Fibroblast of lung (primary cell): ENCODE measurements around the gene PLB1. TPM values are rescaled to one million over a fixed set of nuclear protein-coding genes. Genes with fewer than 3 reads are reported as not detected.

Experiments used
- DNase-seq, 2 donors: peaks; one replicate each; pipeline versions ENCODE4 v3.0.0 to v3.0.0-alpha.2; 2010; ENCODE audit warnings: low read depth in 2 of 2
- H2AFZ ChIP-seq: 2 replicates; pipeline ENCODE4 v1.5.1; 2012; ENCODE audit warnings: low read length, control low read depth, inconsistent platforms
- H3K27ac ChIP-seq: 2 replicates; pipeline ENCODE4 v1.5.1; 2011; ENCODE audit warnings: low read length, control low read depth; ENCODE audit not compliant: insufficient read depth
- H3K27me3 ChIP-seq: 2 replicates; pipeline ENCODE4 v1.5.1; 2011; ENCODE audit warnings: mild to moderate bottlenecking, low read length; ENCODE audit not compliant: control insufficient read depth, insufficient read depth
- H3K36me3 ChIP-seq: 2 replicates; pipeline ENCODE4 v1.5.1; 2011; ENCODE audit warnings: low read length; ENCODE audit not compliant: control insufficient read depth, insufficient read depth
- H3K4me1 ChIP-seq: 2 replicates; pipeline ENCODE4 v1.5.1; 2011; ENCODE audit warnings: low read length; ENCODE audit not compliant: control insufficient read depth, insufficient read depth; ENCODE audit errors: extremely low read depth
- H3K4me2 ChIP-seq: 2 replicates; pipeline ENCODE4 v1.5.1; 2011; ENCODE audit warnings: low read length, control low read depth; ENCODE audit not compliant: insufficient read depth; ENCODE audit errors: extremely low read depth
- H3K4me3 ChIP-seq, 4 experiments: fragments of 200-600 bp in 1 of 4; sonication (generic) in 1 of 4; replicated peaks in 1 of 4; 2 replicates each; pipeline ENCODE4 v1.5.1; 2011 to 2016; ENCODE audit warnings: low read length in 4 of 4, low read depth in 3 of 4, mild to moderate bottlenecking in 3 of 4, control low read depth in 2 of 4, inconsistent platforms in 1 of 4, mixed read lengths in 1 of 4; ENCODE audit not compliant: insufficient read depth in 1 of 4; ENCODE audit errors: control extremely low read depth in 1 of 4
- H3K79me2 ChIP-seq: 2 replicates; pipeline ENCODE4 v1.5.1; 2012; ENCODE audit warnings: mild to moderate bottlenecking, low read length, inconsistent platforms; ENCODE audit not compliant: control insufficient read depth, insufficient read depth
- H3K9ac ChIP-seq: 2 replicates; pipeline ENCODE4 v1.5.1; 2011; ENCODE audit warnings: mild to moderate bottlenecking, low read length, control low read depth; ENCODE audit not compliant: insufficient read depth
- H3K9me3 ChIP-seq: 2 replicates; pipeline ENCODE4 v1.5.1; 2012; ENCODE audit warnings: low read depth, low read length; ENCODE audit not compliant: control insufficient read depth, insufficient read depth
- H4K20me1 ChIP-seq: 2 replicates; pipeline ENCODE4 v1.5.1; 2011; ENCODE audit warnings: low read length; ENCODE audit not compliant: control insufficient read depth, insufficient read depth; ENCODE audit errors: extremely low read depth
- EZH2 ChIP-seq: IDR thresholded peaks from 2 replicates; pipeline ENCODE4 v1.5.1; 2012; ENCODE audit warnings: low read length, control low read depth, mild to moderate bottlenecking; ENCODE audit errors: missing control alignments
- polyA plus RNA-seq, 2 donors: library from polyadenylated mRNA; depleted of rRNA in 1 of 2; stranded (reverse) in 1 of 2; unstranded in 1 of 2; fragments of >200 nt; gene quantifications; 2 replicates each; pipeline ENCODE4 v1.2.1, GENCODE V29; 2011 to 2012; ENCODE audit warnings: missing spikeins in 1 of 2
- total RNA-seq: library from RNA; depleted of rRNA; stranded (reverse); fragments of >200 nt; gene quantifications from 2 replicates; pipeline ENCODE4 v1.2.1, GENCODE V29; 2014
- TF ChIP-seq, protein P1 (sequence below), 2 donors: IDR thresholded peaks in 1 of 2; conservative IDR thresholded peaks in 1 of 2; 1 replicate in 1 of 2; 2 replicates in 1 of 2; pipeline ENCODE4 v1.5.1; 2011 to 2012; ENCODE audit warnings: low read length in 2 of 2, control low read depth in 1 of 2, inconsistent platforms in 1 of 2, low read depth in 1 of 2, mild to moderate bottlenecking in 1 of 2

Gene PLB1
- total and polyA plus RNA-seq, 2 donors (not counting 1 experiment from before 2014, with no cell fraction given) = 0.70 to 1.8 TPM

DNA sequence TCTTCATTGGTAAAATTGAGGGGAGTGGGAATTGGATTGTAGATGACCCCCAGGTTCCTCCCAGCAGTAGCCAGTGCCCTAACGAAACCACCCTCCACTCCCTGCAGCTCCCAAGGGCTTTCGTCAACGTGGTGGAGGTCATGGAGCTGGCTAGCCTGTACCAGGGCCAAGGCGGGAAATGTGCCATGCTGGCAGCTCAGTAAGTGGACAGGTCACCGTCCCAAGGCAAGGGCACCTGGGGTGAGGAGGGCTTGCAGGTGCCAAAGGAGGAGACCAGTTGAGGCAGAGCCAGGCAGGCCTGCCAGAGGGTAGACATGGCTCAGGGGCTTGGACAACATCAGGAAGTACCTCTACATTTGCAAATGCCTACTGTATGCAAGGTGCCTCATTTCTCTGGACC lies 133.1 kb downstream of the PLB1 start:
- TF ChIP-seq EZH2 = no peak
- H3K79me2 ChIP-seq = no peaks in the 10 kb centered on the region
- no peak for DNase-seq
- H3K36me3 ChIP-seq = no peaks in the 10 kb centered on the region
- H3K4me1 ChIP-seq = peaks cover 9% of the 10 kb centered on the region
- H3K4me2 ChIP-seq = no peak overlapping the region
- no peak overlapping the region for H2AFZ ChIP-seq
- H4K20me1 ChIP-seq = no peaks in the 10 kb centered on the region
- no peaks in the 10 kb centered on the region for H3K27me3 ChIP-seq
- no peak overlapping the region for H3K9ac ChIP-seq
- H3K9me3 ChIP-seq = no peaks in the 10 kb centered on the region
- no peak overlapping the region for H3K27ac ChIP-seq
- no peak overlapping the region for H3K4me3 ChIP-seq

DNA sequence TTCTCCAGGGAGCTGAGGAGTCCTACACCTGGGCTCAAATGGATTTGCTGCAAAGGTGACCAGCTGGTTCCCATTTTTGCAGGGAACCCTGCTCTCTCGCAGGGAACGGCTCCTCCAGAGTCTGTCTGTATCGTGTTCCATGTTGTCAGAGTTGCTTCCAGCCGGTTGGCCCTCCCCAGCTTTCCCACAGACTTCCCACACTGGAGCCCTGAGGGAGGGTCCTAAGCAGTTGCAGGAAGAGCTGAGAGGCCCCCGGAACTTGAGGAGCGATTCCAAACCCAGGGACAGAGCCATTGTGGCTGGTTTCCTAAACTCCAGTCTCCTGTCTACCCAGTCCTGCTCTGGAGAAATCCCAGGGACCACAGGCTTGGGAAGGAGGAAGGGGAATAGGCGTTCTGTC lies 134.1 kb downstream of the PLB1 start:
- H3K4me2 ChIP-seq = no peak overlapping the region
- H3K9ac ChIP-seq = no peak overlapping the region
- H3K27ac ChIP-seq = no peak overlapping the region
- no peaks in the 10 kb centered on the region for H3K9me3 ChIP-seq
- no peaks in the 10 kb centered on the region for H4K20me1 ChIP-seq
- H3K36me3 ChIP-seq = no peaks in the 10 kb centered on the region
- peaks cover 6% of the 10 kb centered on the region for H3K4me1 ChIP-seq
- H3K4me3 ChIP-seq = no peak overlapping the region
- H3K27me3 ChIP-seq = no peaks in the 10 kb centered on the region
- DNase-seq = no peak
- H3K79me2 ChIP-seq = no peaks in the 10 kb centered on the region
- TF ChIP-seq, protein P1, sequence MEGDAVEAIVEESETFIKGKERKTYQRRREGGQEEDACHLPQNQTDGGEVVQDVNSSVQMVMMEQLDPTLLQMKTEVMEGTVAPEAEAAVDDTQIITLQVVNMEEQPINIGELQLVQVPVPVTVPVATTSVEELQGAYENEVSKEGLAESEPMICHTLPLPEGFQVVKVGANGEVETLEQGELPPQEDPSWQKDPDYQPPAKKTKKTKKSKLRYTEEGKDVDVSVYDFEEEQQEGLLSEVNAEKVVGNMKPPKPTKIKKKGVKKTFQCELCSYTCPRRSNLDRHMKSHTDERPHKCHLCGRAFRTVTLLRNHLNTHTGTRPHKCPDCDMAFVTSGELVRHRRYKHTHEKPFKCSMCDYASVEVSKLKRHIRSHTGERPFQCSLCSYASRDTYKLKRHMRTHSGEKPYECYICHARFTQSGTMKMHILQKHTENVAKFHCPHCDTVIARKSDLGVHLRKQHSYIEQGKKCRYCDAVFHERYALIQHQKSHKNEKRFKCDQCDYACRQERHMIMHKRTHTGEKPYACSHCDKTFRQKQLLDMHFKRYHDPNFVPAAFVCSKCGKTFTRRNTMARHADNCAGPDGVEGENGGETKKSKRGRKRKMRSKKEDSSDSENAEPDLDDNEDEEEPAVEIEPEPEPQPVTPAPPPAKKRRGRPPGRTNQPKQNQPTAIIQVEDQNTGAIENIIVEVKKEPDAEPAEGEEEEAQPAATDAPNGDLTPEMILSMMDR (conservative IDR thresholded peaks at IDR 0.05 in 1 of 2, IDR thresholded peaks at IDR 0.05 in 1 of 2; ENCODE audit: low read depth in 1 of 2, low read length in 2 of 2) = no peak
- no peak for TF ChIP-seq EZH2
- no peak overlapping the region for H2AFZ ChIP-seq

DNA sequence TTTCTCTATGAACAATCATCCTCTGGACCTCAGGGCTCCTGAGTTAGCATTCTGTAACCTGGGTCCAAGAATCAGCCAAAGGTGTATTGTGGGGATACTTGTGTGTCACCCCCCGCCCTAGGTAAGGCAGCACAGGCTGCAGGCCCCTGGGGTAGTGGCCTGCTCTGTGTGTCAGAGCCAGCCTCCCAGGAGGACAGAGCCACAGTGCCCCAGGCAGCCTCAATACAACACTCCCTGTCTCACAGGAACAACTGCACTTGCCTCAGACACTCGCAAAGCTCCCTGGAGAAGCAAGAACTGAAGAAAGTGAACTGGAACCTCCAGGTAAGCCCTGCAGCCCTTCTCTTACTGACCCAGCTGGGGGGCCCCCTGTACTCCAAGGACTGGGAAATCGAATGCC lies 134.5 kb downstream of the PLB1 start:
- DNase-seq = no peak
- Histone ChIP-seq H3K4me3 (no peak overlapping the region), H3K27ac (no peak overlapping the region), H3K36me3 (no peaks in the 10 kb centered on the region), H3K4me1 (peaks cover 4% of the 10 kb centered on the region), H3K4me2 (no peak overlapping the region), H3K9ac (no peak overlapping the region), H3K27me3 (no peaks in the 10 kb centered on the region), H3K9me3 (no peaks in the 10 kb centered on the region), H2AFZ (no peak overlapping the region), H3K79me2 (no peaks in the 10 kb centered on the region), H4K20me1 (no peaks in the 10 kb centered on the region)
- TF ChIP-seq, protein P1 (conservative IDR thresholded peaks at IDR 0.05 in 1 of 2, IDR thresholded peaks at IDR 0.05 in 1 of 2; ENCODE audit: low read depth in 1 of 2, low read length in 2 of 2) = no peak
- TF ChIP-seq EZH2 = no peak
